Astrocyte (in vitro differentiated cells and primary cell): ENCODE measurements around the gene RPH3AL. TPM values are rescaled to one million over a fixed set of nuclear protein-coding genes. Genes with fewer than 3 reads are reported as not detected.

ENCODE experiments used
- DNase-seq: peaks from one replicate; pipeline ENCODE4 v3.0.0-alpha.2; 2010; ENCODE audit warnings: low read depth
- FAIRE-seq: peaks from 2 replicates; lab custom pipeline; 2011; peaks lifted over from hg19 to GRCh38; lab: Jason Lieb, UNC
- H2AFZ ChIP-seq: 2 replicates; pipeline ENCODE4 v1.6.0; 2012; ENCODE audit warnings: low read depth, low read length, inconsistent platforms
- H3K27ac ChIP-seq: 2 replicates; pipeline ENCODE4 v1.5.1; 2011; ENCODE audit warnings: low read depth, low read length, inconsistent platforms
- H3K27me3 ChIP-seq: 2 replicates; pipeline ENCODE4 v1.6.0; 2011; ENCODE audit warnings: low read length, inconsistent platforms; ENCODE audit not compliant: insufficient read depth
- H3K36me3 ChIP-seq: 2 replicates; pipeline ENCODE4 v1.5.1; 2011; ENCODE audit warnings: low read length, inconsistent platforms; ENCODE audit not compliant: insufficient read depth
- H3K4me1 ChIP-seq: 2 replicates; pipeline ENCODE4 v1.5.1; 2011; ENCODE audit warnings: low read length, inconsistent platforms; ENCODE audit not compliant: insufficient read depth
- H3K4me2 ChIP-seq: 2 replicates; pipeline ENCODE4 v1.6.0; 2012; ENCODE audit warnings: low read length, inconsistent platforms
- H3K4me3 ChIP-seq: 2 replicates; pipeline ENCODE4 v1.5.1; 2011; ENCODE audit warnings: low read depth, mild to moderate bottlenecking, low read length, inconsistent platforms; ENCODE audit not compliant: insufficient read depth
- H3K79me2 ChIP-seq: 2 replicates; pipeline ENCODE4 v1.6.0; 2012; ENCODE audit warnings: mild to moderate bottlenecking, low read length, inconsistent platforms; ENCODE audit not compliant: insufficient read depth
- H3K9ac ChIP-seq: 2 replicates; pipeline ENCODE4 v1.6.0; 2012; ENCODE audit warnings: mild to moderate bottlenecking, low read length, inconsistent platforms
- H3K9me3 ChIP-seq: 2 replicates; pipeline ENCODE4 v1.5.1; 2012; ENCODE audit warnings: low read depth, mild to moderate bottlenecking, low read length, inconsistent platforms; ENCODE audit not compliant: insufficient read depth
- H4K20me1 ChIP-seq: 2 replicates; pipeline ENCODE4 v1.6.0; 2012; ENCODE audit warnings: low read length, inconsistent platforms; ENCODE audit not compliant: insufficient read depth
- H3K27ac Mint-ChIP-seq: one replicate; pipeline ENCODE4 v1.8.0; 2021; ENCODE audit warnings: mild to moderate bottlenecking, mixed read lengths; ENCODE audit not compliant: unreplicated experiment
- H3K27me3 Mint-ChIP-seq: one replicate; pipeline ENCODE4 v1.8.0; 2021; ENCODE audit warnings: low read depth, mixed read lengths; ENCODE audit not compliant: unreplicated experiment
- H3K36me3 Mint-ChIP-seq: one replicate; pipeline ENCODE4 v1.8.0; 2021; ENCODE audit warnings: low read depth, mixed read lengths; ENCODE audit not compliant: unreplicated experiment
- H3K4me1 Mint-ChIP-seq: one replicate; pipeline ENCODE4 v1.8.0; 2021; ENCODE audit warnings: low read depth, mixed read lengths; ENCODE audit not compliant: unreplicated experiment
- H3K4me3 Mint-ChIP-seq: one replicate; pipeline ENCODE4 v1.8.0; 2021; ENCODE audit warnings: mild to moderate bottlenecking, moderate library complexity, mixed read lengths; ENCODE audit not compliant: unreplicated experiment
- H3K9me3 Mint-ChIP-seq: one replicate; pipeline ENCODE4 v1.8.0; 2021; ENCODE audit warnings: mild to moderate bottlenecking, mixed read lengths; ENCODE audit not compliant: unreplicated experiment
- CTCF ChIP-seq: IDR thresholded peaks from 2 replicates; pipeline ENCODE4 v1.5.1; 2011; ENCODE audit warnings: low read depth, mild to moderate bottlenecking, inconsistent platforms, low read length, moderate library complexity; ENCODE audit not compliant: insufficient read depth
- EZH2 ChIP-seq: IDR thresholded peaks from 2 replicates; pipeline ENCODE4 v1.6.1; 2012; ENCODE audit warnings: mild to moderate bottlenecking, low read length, inconsistent platforms; ENCODE audit not compliant: insufficient read depth
- total RNA-seq: library from RNA; stranded (reverse); gene quantifications from 2 replicates; pipeline ENCODE4 v1.2.1, GENCODE V29; 2021

Gene RPH3AL
- total RNA-seq, 1 donor from 2014 or later: 3.7 TPM

- peaks cover 3% of the 10 kb centered on the region for H3K9me3 ChIP-seq
- H3K4me2 ChIP-seq: no peak overlapping the region
- no peaks in the 10 kb centered on the region for H3K36me3 ChIP-seq
- Mint-ChIP-seq H3K4me3 (no peak overlapping the region), H3K4me1 (no peaks in the 10 kb centered on the region), H3K9me3 (no peaks in the 10 kb centered on the region), H3K36me3 (no peaks in the 10 kb centered on the region), H3K27me3 (peaks cover 8% of the 10 kb centered on the region), H3K27ac (no peak overlapping the region)
- no peak overlapping the region for H3K4me3 ChIP-seq
- H3K9ac ChIP-seq: no peak overlapping the region
- peaks cover 2% of the 10 kb centered on the region for H3K4me1 ChIP-seq
- H2AFZ ChIP-seq: no peak overlapping the region
- H3K79me2 ChIP-seq: no peaks in the 10 kb centered on the region
- DNase-seq (no peak), FAIRE-seq (no peak)
- TF ChIP-seq CTCF: no peak
- no peak for TF ChIP-seq EZH2
- H3K27ac ChIP-seq: no peak overlapping the region
- H3K27me3 ChIP-seq: no peaks in the 10 kb centered on the region
- no peaks in the 10 kb centered on the region for H4K20me1 ChIP-seq
Observed at GRCh38 chr17:343875-344752, 8.5 kb downstream of the RPH3AL start.

GRCh38 chr17:343211-343610 lies 9.4 kb downstream of the RPH3AL start:
- Mint-ChIP-seq H3K27me3 (peaks cover 8% of the 10 kb centered on the region), H3K27ac (no peak overlapping the region), H3K9me3 (no peaks in the 10 kb centered on the region), H3K4me1 (no peaks in the 10 kb centered on the region), H3K36me3 (no peaks in the 10 kb centered on the region), H3K4me3 (no peak overlapping the region)
- H3K36me3 ChIP-seq: no peaks in the 10 kb centered on the region
- no peak overlapping the region for H3K9ac ChIP-seq
- H3K9me3 ChIP-seq: peaks cover 3% of the 10 kb centered on the region
- FAIRE-seq: no peak
- no peaks in the 10 kb centered on the region for H3K4me1 ChIP-seq
- no peaks in the 10 kb centered on the region for H3K79me2 ChIP-seq
- TF ChIP-seq EZH2 (no peak), CTCF (no peak)
- H2AFZ ChIP-seq: no peak overlapping the region
- H4K20me1 ChIP-seq: no peaks in the 10 kb centered on the region
- H3K27me3 ChIP-seq: no peaks in the 10 kb centered on the region
- H3K4me3 ChIP-seq: no peak overlapping the region
- no peak for DNase-seq
- no peak overlapping the region for H3K27ac ChIP-seq
- H3K4me2 ChIP-seq: no peak overlapping the region

GRCh38 chr17:340074-340473 lies 12.5 kb downstream of the RPH3AL start:
- Histone ChIP-seq H4K20me1 (no peaks in the 10 kb centered on the region), H3K9me3 (peaks cover 3% of the 10 kb centered on the region), H2AFZ (no peak overlapping the region), H3K4me2 (no peak overlapping the region), H3K4me1 (no peaks in the 10 kb centered on the region), H3K9ac (no peak overlapping the region), H3K36me3 (no peaks in the 10 kb centered on the region), H3K4me3 (no peak overlapping the region), H3K79me2 (no peaks in the 10 kb centered on the region), H3K27ac (no peak overlapping the region), H3K27me3 (peaks cover 12% of the 10 kb centered on the region)
- peaks cover 36% of the 10 kb centered on the region for H3K27me3 Mint-ChIP-seq
- no peak for DNase-seq
- H3K27ac Mint-ChIP-seq: no peak overlapping the region
- peaks cover 3% of the 10 kb centered on the region for H3K4me1 Mint-ChIP-seq
- no peak overlapping the region for H3K4me3 Mint-ChIP-seq
- FAIRE-seq: no peak
- TF ChIP-seq CTCF (no peak), EZH2 (no peak)
- no peaks in the 10 kb centered on the region for H3K9me3 Mint-ChIP-seq
- no peaks in the 10 kb centered on the region for H3K36me3 Mint-ChIP-seq
